ENCODE measurements around the gene MYO1D. TPM values are rescaled to one million over a fixed set of nuclear protein-coding genes. Genes with fewer than 3 reads are reported as not detected.

The MYO1D gene
- total RNA-seq, 1 experiment from 2014 or later: 35.7 TPM

- intact Hi-C loops (cut with micrococcal nuclease): no loop called here
- H3K27me3 ChIP-seq (ENCODE audit: insufficient read depth, low read length): no peaks in the 10 kb centered on the region
- H2AFZ ChIP-seq (ENCODE audit: low read depth, low read length, poor library complexity, severe bottlenecking): no peak overlapping the region
- CTCF ChIA-PET: interaction anchor here (1.3 to 1.9 kb wide), 2 partner anchors 38 to 132 kb away, joined by 3 to 5 read pairs; partner anchors contain the start of gene MYO1D
- no peak for TF ChIP-seq SP1 (IDR thresholded peaks at IDR 0.05; ENCODE audit: low read depth)
- TF ChIP-seq JUND (IDR thresholded peaks at IDR 0.05): no peak
- no peak for TF ChIP-seq EZH2 (IDR thresholded peaks at IDR 0.05)
- ATAC-seq (no peak), DNase-seq (ENCODE audit: low read depth, low spot score) (no peak)
- H3K4me1 ChIP-seq (ENCODE audit: control insufficient read depth in 1 of 2, insufficient read depth in 2 of 2, low read length in 2 of 2): no peaks in the 10 kb centered on the region; a peak in 1 of 4 replicates
- no peaks in the 10 kb centered on the region for H3K79me2 ChIP-seq (ENCODE audit: insufficient read depth, low read length)
- H3K36me3 ChIP-seq (ENCODE audit: control insufficient read depth in 1 of 2, insufficient read depth in 2 of 2, low read length in 2 of 2): no peaks in the 10 kb centered on the region
- H3K9me2 ChIP-seq (ENCODE audit: insufficient read depth): no peaks in the 10 kb centered on the region
- H3K27ac ChIP-seq (ENCODE audit: low read depth, low read length): no peak overlapping the region
- RAD21 ChIA-PET (ENCODE audit: low non-redundant PET in 1 of 2, low total read pairs in 2 of 2, uncharacterized antibody in 2 of 2, unreplicated experiment in 2 of 2): no interaction called here
- H3K9ac ChIP-seq (ENCODE audit: low read length): no peak overlapping the region
- POLR2A ChIA-PET: no interaction called here
- no peak overlapping the region for H3K4me2 ChIP-seq (ENCODE audit: low read length)
- H4K20me1 ChIP-seq (ENCODE audit: insufficient read depth): no peaks in the 10 kb centered on the region
- no TSS peak for BruUV-seq (replicated peaks)
- H3K4me3 ChIP-seq (replicated peaks in 1 of 2; ENCODE audit: low read depth in 1 of 2, low read length in 2 of 2): no peak overlapping the region
- H3K9me3 ChIP-seq (ENCODE audit: control insufficient read depth in 1 of 2, insufficient read depth in 1 of 2, low read depth in 1 of 2, low read length in 2 of 2): no peaks in the 10 kb centered on the region
Observed at GRCh38 chr17:32915245-32915644, 38.3 kb upstream of the MYO1D start.

- Histone ChIP-seq H3K9me3 (ENCODE audit: control insufficient read depth in 1 of 2, insufficient read depth in 1 of 2, low read depth in 1 of 2, low read length in 2 of 2) (no peaks in the 10 kb centered on the region), H3K9me2 (ENCODE audit: insufficient read depth) (no peaks in the 10 kb centered on the region), H3K79me2 (ENCODE audit: insufficient read depth, low read length) (no peaks in the 10 kb centered on the region), H2AFZ (ENCODE audit: low read depth, low read length, poor library complexity, severe bottlenecking) (no peak overlapping the region), H3K36me3 (ENCODE audit: control insufficient read depth in 1 of 2, insufficient read depth in 2 of 2, low read length in 2 of 2) (no peaks in the 10 kb centered on the region), H4K20me1 (ENCODE audit: insufficient read depth) (no peaks in the 10 kb centered on the region), H3K4me1 (ENCODE audit: control insufficient read depth in 1 of 2, insufficient read depth in 2 of 2, low read length in 2 of 2) (peaks cover 0 to 6% of the 10 kb centered on the region in 2 experiments; a peak in 2 of 4 replicates), H3K9ac (ENCODE audit: low read length) (no peak overlapping the region), H3K4me2 (ENCODE audit: low read length) (no peak overlapping the region), H3K27ac (ENCODE audit: low read depth, low read length) (no peak overlapping the region), H3K4me3 (replicated peaks in 1 of 2; ENCODE audit: low read depth in 1 of 2, low read length in 2 of 2) (no peak overlapping the region), H3K27me3 (ENCODE audit: insufficient read depth, low read length) (no peaks in the 10 kb centered on the region)
- ATAC-seq (no peak), DNase-seq (ENCODE audit: low read depth, low spot score) (no peak)
- intact Hi-C loops (cut with micrococcal nuclease): no loop called here
- RAD21 ChIA-PET (ENCODE audit: low non-redundant PET in 1 of 2, low total read pairs in 2 of 2, uncharacterized antibody in 2 of 2, unreplicated experiment in 2 of 2): no interaction called here
- BruUV-seq (replicated peaks): no TSS peak
- POLR2A ChIA-PET: no interaction called here
- CTCF ChIA-PET: interaction anchor here (1.3 to 1.9 kb wide), 2 partner anchors 37 to 131 kb away, joined by 3 to 5 read pairs; partner anchors contain the start of gene MYO1D
- TF ChIP-seq EGR1 (IDR thresholded peaks at IDR 0.05; ENCODE audit: low read depth) (no peak), CBX3 (IDR thresholded peaks at IDR 0.05; ENCODE audit: low read depth) (no peak), SP1 (IDR thresholded peaks at IDR 0.05; ENCODE audit: low read depth) (no peak), ATF3 (IDR thresholded peaks at IDR 0.05) (no peak), SIN3A (IDR thresholded peaks at IDR 0.05; ENCODE audit: low read depth) (no peak), CEBPB (IDR thresholded peaks at IDR 0.05; ENCODE audit: low read depth) (no peak), YY1 (IDR thresholded peaks at IDR 0.05; ENCODE audit: extremely low read depth, insufficient replicate concordance, low read depth, low read length) (no peak), SRF (IDR thresholded peaks at IDR 0.05; ENCODE audit: low read depth) (no peak), REST (IDR thresholded peaks at IDR 0.05; ENCODE audit: low read depth) (no peak), ZNF274 (IDR thresholded peaks at IDR 0.05; ENCODE audit: low read depth, low read length) (no peak), ZFX (IDR thresholded peaks at IDR 0.05) (no peak), POLR2AphosphoS5 (IDR thresholded peaks at IDR 0.05; ENCODE audit: low read depth, low read length) (no peak), RAD21 (IDR thresholded peaks at IDR 0.05; ENCODE audit: low read depth) (no peak), TCF7L2 (IDR thresholded peaks at IDR 0.05; ENCODE audit: borderline replicate concordance, extremely low read depth, insufficient read depth, insufficient read length) (no peak), POLR2A (IDR thresholded peaks at IDR 0.05; ENCODE audit: borderline replicate concordance, extremely low read depth, insufficient read depth, insufficient read length) (no peak), FOSL1 (IDR thresholded peaks at IDR 0.05; ENCODE audit: low read depth) (no peak)
Observed at GRCh38 chr17:32914181-32914580, 37.3 kb upstream of the MYO1D start.

All from HCT116 (cell line).